NB4 (cell line): Measurements from ENCODE around the gene RBM38.

Source experiments
- POLR2A ChIP-seq: IDR thresholded peaks from 2 replicates; pipeline ENCODE4 v1.6.1; 2011; ENCODE audit warnings: mild to moderate bottlenecking; ENCODE audit not compliant: insufficient read length; ENCODE audit errors: extremely low read depth
- TF ChIP-seq, protein P1 (sequence below): IDR thresholded peaks from one replicate; pipeline ENCODE4 v1.5.1; 2012; ENCODE audit warnings: low read depth, low read length
- TF ChIP-seq, protein P2 (sequence below): IDR thresholded peaks from 2 replicates; pipeline ENCODE4 v1.6.1; 2011; ENCODE audit warnings: low read depth, low read length

- TF ChIP-seq, protein P1, sequence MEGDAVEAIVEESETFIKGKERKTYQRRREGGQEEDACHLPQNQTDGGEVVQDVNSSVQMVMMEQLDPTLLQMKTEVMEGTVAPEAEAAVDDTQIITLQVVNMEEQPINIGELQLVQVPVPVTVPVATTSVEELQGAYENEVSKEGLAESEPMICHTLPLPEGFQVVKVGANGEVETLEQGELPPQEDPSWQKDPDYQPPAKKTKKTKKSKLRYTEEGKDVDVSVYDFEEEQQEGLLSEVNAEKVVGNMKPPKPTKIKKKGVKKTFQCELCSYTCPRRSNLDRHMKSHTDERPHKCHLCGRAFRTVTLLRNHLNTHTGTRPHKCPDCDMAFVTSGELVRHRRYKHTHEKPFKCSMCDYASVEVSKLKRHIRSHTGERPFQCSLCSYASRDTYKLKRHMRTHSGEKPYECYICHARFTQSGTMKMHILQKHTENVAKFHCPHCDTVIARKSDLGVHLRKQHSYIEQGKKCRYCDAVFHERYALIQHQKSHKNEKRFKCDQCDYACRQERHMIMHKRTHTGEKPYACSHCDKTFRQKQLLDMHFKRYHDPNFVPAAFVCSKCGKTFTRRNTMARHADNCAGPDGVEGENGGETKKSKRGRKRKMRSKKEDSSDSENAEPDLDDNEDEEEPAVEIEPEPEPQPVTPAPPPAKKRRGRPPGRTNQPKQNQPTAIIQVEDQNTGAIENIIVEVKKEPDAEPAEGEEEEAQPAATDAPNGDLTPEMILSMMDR, result no peak
- TF ChIP-seq POLR2A, result no peak
- TF ChIP-seq, protein P2, sequence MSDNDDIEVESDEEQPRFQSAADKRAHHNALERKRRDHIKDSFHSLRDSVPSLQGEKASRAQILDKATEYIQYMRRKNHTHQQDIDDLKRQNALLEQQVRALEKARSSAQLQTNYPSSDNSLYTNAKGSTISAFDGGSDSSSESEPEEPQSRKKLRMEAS, result no peak
These were observed 48.2 kb downstream of the RBM38 start for GRCh38 chr20:57439432-57439831.
